HG03039 (cell line): Measurements from ENCODE around the gene POLRMT.
"Not testable (repeated sequence)": the region's sequence is repeated elsewhere in the genome, so short reads cannot be mapped to it uniquely, and the experiment has no call there.

ENCODE experiments used
- ATAC-seq: cut with Tn5 transposase; IDR thresholded peaks from one replicate; pipeline ENCODE4 v1.9.1; 2021; ENCODE audit warnings: mild to moderate bottlenecking, moderate library complexity; ENCODE audit not compliant: unreplicated experiment

The POLRMT gene

DNA sequence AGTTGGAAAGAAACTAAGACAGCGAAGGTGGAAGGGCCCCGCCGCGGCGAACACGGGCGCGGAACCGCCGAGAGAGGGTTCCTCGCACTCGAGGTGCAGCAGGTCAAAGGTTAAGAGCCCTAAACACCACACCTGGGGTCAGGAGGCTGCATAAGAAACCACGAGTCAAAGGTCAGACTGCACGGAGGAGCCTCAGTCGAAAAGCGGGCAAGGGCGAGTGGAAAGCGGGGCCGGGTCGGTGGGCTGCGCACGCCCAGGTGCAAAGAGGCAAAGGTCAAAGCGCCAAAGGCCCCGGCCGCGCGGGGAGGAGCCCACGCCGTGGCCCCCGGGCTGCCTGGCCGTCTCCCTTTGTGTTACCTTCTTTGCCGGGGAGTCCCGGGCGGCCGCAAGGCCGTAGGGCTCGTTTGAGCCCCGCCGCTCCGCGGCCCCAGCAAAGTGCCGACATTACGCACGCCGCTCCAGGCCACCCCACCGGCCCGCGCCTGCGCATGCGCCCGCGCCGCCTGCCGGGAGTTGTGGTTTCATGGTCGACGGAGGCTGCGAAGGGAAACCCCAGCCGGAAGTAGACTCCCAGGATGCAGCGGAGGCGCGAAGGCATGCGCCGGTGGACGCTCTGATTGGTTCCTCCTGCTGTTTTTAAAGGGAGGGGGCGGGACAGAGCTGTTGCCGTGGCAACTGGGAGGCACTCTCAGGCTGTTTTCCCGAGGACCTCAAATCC lies at the start of gene POLRMT:
POLRMT (minus strand) TSS at position 470 of the 718 bp plus-strand sequence; CDS start at position 445, 25 bp downstream.
- peak; percentile 80 for ATAC-seq

DNA sequence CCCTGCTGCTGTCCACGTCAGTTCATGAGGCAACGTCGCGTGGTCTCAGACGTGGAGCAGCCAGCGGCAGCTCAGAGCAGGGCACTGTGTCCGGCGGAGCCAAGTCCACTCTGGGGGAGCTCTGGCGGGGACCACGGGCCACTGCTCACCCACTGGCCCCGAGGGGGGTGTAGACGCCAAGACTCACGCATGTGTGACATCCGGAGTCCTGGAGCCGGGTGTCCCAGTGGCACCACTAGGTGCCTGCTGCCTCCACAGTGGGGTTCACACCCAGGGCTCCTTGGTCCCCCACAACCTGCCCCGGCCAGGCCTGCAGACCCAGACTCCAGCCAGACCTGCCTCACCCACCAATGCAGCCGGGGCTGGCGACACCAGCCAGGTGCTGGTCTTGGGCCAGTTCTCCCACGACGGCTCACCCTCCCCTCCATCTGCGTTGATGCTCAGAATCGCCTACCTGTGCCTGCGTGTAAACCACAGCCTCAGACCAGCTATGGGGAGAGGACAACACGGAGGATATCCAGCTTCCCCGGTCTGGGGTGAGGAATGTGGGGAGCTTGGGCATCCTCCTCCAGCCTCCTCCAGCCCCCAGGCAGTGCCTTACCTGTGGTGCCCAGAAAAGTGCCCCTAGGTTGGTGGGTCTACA lies 49.5 kb upstream of the POLRMT start:
- ATAC-seq, result no peak

DNA sequence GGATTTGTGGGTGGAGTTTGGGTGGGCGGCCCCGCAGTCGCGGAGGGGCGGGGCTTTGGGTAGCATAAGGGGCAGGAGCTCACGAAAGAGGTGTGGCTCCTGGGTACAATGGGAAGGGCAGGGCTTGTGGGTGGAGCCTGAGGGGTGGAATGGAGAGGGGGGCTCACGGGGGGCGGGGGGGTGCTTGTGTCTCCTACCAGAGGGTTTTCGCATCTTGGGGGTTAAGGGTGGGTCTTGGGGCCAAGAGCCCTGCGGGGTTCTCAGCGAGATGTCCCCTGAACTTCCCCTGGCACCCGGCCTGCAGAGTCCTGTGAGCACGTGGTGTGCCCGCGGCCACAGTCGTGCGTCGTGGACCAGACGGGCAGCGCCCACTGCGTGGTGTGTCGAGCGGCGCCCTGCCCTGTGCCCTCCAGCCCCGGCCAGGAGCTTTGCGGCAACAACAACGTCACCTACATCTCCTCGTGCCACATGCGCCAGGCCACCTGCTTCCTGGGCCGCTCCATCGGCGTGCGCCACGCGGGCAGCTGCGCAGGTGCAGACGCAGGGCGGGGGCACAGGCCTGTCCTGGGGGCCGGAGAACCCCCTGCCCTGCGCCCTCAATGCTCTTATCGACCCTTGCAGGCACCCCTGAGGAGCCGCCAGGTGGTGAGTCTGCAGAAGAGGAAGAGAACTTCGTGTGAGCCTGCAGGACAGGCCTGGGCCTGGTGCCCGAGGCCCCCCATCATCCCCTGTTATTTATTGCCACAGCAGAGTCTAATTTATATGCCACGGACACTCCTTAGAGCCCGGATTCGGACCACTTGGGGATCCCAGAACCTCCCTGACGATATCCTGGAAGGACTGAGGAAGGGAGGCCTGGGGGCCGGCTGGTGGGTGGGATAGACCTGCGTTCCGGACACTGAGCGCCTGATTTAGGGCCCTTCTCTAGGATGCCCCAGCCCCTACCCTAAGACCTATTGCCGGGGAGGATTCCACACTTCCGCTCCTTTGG lies 48.0 kb upstream of the POLRMT start:
- ATAC-seq, result no peak

DNA sequence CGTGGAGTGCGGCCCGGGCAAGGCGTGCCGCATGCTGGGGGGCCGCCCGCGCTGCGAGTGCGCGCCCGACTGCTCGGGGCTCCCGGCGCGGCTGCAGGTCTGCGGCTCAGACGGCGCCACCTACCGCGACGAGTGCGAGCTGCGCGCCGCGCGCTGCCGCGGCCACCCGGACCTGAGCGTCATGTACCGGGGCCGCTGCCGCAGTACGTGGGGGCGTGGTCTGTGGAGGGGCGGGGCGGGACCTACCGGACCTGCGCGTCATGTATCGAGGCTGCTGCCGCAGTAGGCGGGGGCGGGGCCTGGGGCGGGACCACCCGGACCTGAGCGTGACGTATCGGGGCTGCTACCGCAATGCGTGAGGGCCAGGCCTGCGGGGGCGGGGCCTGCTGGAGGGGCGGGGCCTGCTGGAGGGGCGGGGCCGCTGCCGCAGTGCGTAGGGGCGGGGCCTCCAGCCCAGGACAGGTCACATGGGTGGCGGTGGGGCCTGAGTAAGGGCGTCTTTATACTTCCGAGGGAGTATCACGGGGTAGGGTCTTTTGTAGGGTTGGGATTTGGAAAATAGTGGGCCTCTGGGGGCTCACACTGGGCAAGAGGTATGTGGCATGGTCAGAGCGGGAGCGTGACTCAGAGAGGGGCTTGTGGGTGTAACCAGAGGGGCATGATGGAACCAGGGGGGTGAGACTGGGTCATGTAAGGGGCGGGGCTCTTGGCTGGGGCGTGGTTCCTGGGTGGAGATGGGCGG lies 47.1 kb upstream of the POLRMT start:
- peak; percentile 69 for ATAC-seq

DNA sequence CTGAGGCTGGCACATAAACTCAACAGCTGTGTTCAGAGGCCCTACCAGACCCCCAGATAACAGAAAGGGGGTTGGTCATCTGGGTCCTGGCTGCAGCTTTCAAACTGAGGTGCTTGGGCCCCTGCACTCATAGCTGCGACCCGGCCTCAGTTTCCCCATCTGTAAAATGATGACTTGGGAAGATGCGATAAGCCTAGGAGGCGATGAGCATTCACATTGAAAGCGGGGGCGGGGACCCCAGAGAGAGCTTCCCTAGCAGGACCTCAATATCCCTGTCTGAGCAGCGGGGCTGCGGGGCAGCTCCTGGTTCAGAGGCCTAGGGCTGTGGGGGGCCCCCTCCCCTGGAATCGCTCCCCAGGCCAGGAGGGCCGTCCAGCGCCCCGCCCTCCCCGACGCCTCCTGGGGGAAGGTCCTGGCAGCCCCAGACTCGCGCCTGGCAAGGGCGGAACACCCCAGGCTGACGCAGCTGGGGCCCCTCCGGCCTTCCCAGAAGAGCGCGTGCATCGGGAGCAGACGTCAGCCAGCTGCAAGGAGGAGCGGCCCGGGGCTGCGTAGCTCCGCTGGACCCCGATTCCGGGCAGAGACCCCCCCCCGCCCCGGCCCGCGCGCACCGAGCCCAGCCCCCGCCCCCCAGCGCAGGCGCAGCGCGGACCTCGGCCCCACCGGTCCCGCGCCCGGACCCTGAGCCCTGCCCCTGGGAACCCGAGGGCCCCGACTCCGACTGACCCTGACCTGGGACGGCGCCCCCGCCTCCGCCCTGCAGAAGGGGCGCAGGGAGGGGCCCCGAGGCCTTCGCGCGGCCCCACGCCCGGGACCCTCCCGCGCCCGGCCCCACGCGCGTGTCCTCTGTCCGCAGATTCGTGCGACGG lies 46.3 kb upstream of the POLRMT start:
- ATAC-seq, result peak; percentile 11

DNA sequence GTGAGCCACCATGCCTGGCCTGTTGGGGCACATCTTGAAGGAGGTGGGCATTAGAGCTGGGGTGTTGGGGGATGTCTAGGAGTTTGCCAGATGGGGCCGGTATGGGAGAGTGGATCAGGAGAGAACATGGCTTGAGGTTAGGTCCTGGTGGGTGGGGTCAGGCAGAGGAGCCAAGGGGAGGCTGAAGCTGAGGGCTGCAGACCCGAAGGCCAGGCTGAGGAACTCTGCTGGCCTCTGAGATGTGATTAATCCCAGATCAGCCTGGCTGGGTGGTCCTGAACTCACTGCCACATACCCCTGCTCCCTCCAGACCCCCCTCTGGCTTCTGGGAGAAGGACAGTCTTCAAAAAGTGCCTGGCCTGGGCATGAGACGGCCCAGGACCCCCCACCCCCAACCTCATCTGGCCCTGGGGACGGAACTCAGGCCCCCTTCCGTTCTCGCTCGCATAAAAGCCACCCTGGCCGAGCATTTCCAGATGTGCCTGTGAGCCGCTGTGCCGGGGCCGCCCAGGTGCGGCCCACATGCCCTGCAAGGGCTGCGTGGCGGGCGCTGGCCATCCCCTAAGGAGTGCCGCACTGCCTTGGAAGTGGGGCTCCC lies 45.6 kb upstream of the POLRMT start:
- ATAC-seq, result no peak

DNA sequence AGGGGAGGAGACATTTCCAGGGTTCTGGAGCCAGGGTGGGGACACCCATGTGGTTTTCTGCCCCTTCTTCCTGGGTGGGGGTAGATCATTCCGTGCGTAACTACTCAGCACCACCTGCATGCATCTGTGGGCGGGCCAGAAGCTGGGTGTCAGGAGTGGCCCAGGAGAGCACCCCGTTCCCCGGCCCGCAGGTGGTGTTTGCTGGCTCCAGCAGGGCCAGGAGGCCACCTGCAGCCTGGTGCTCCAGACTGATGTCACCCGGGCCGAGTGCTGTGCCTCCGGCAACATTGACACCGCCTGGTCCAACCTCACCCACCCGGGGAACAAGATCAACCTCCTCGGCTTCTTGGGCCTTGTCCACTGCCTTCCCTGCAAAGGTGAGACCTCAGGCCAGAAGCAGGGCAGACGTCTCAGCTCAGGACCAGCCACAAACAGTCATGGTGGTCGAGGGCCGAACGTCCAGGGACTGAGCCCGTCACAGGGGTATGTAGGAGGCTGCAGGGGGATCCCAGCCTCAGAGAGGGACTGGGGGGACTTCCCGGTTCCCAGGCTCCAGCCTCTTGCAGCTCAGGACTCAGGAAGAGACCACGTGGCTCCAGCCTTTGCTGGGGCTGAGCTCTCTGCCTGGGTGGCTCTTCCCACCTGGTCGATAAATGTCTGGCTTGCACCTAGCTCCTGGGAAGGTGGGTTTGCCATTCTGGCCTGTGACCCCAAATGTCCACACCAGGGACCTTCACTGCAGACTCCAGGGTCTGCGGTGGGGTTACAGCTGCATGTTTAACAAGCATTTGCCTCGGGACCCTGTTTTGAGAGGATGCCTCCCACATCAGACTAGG lies 44.5 kb upstream of the POLRMT start:
- no peak for ATAC-seq

DNA sequence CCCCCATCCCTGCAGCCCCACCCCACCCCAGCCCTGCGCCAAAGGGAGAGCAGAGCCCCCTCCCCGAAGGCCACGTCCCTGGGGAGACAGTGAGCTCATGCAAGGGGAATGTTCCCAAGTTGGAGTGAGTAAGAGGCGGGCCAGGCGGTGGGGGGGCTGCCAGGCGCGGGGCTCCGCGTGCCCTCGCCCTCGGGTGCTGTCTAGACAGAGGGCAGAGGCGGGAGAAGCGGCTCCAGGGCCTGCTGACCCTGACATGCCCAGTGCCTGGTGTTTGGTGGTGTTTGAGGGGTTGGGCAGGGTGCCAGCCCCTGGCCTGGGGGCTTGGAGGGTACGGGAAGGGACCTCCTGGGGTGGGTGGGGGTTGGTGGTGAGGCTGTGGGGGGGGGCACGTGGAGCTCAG lies 43.9 kb upstream of the POLRMT start:
- ATAC-seq, result no peak

DNA sequence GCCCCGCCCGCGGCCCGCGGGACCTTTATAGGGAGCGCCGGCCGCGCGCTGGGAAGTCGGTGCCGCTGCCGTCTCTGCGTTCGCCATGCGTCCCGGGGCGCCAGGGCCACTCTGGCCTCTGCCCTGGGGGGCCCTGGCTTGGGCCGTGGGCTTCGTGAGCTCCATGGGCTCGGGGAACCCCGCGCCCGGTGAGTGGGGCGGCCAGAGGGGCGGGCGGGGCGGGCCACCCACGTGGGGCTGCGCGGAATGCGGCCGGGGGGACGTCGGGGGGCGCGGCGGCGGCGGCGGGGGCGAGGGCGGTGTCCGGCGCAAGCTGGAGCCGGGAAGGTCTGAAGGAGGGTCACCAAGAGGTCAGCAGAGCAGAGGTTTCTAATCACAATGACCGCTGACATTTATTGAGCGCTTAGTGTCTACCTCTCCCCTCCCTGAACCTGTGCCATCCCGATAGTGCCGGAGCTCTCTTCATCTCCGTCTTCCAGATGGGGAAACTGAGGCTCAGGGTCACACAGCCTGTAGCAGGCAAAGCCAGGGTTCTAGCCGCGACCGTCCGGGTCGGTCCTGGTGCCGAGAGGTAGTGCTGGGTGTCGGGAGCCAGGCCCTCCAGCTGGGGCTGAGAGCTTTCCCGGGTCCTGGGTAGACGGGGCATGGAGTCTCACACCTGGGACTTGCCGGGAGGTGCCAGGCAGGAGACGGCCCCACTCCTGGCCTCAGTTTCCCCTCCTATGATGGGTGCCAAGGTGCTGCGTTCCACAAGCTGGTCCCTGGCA lies 43.2 kb upstream of the POLRMT start, which contains the start of gene FSTL3:
FSTL3 (plus strand) TSS at position 54 of the 767 bp plus-strand sequence; CDS start at position 86, 32 bp downstream.
- no peak for ATAC-seq

DNA sequence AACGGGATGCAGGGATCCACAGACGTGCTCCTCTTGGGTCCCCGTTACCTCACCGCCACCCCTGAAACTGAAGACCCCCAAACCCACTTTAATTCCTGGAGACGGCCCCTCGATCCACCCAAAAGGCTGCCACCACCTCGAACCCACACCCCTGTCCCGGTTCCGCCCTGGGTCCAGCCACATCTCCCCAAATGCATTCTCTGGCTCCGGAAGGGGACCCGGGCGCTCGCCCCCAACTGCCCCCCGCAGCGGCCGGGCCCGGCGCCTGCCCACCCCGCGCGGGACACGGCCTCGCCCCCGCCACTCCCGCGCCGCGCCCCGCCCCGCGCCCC lies 42.6 kb upstream of the POLRMT start:
- ATAC-seq, result no peak

DNA sequence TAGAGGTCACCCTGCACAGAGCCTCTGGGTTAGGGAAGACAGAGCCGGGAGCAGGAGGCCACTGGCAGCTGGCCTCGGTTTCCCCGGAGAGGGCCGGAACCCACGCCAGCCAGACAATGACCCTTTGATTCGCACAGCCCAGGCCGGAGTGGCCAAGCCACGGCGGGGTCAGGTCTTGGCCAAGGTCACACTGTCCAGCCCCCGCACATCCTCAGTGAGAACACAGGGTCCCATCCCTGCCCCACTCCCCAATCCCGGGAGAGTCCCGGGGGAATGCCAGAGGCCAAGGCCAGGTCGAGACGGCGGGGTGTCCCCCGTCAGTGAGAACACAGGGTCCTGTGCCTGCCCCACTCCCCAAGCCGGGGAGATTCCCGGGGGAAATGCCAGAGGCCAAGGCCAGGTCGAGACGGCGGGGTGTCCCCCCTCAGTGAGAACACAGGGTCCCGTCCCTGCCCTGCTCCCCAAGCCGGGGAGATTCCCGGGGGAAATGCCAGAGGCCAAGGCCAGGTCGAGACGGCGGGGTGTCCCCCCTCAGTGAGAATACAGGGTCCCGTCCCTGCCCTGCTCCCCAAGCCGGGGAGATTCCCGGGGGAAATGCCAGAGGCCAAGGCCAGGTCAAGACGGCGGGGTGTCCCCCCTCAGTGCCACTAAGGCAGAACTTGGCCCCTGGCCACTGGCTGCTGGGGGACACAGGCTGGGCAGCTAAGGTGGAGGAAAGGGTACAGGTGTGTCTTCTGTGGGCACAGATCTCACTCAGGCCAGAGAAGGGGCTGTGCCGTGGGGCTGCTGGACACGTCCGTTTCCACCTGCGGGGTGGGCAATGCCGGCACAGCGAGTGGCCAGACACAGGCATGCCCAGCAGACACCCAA lies 41.2 kb upstream of the POLRMT start:
- no peak for ATAC-seq

DNA sequence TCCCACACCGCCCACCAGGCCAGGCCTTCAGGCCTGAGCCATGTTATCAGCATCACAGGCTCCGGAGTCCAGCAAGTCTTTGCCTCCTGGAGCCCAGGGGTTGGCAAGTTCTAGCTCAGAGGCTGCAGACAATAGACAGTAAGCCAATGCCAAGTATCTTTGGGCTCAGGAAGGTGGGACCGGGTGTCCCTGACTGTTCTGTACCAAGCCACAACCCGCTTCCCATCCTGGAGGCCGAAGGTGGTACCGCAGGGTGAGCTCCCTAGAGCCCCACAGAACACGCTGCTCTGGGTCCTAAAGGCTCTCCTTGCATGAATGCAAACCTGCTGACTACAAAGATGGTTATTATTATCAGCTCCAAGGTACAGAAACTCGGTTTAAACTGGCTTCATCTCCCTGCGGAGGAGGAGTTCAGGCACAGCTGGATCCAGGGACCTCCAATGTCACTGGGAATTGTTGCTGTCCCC lies 37.3 kb upstream of the POLRMT start:
- ATAC-seq, result no peak

DNA sequence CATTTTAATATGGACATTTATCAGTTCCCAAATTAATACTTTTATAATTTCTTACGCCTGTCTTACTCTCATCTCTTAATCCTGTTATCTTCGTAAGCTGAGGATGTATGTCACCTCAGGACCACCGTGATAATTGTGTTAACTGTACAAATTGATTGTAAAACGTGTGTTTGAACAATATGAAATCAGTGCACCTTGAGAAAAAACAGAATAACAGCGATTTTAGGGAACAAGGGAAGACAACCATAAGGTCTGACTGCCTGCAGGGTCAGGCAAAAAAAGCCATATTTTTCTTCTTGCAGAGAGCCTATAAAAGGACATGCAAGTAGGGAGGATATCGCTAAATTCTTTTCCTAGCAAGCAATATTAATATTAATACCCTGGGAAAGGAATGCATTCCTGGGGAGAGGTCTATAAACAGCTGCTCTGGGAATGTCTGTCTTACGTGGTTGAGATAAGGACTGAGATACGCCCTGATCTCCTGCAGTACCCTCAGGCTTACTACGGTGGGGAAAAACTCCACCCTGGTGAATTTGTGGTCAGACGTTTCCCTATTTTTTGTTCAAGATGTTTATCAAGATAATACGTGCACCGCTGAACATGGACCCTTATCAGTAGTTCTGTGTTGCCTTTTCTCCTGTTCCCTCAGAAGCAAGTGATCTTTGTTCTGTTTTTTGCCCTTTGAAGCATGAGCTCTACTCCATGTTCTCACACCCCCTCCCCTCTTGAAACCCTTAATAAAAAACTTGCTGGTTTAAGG lies 35.5 kb upstream of the POLRMT start:
- not testable (repeated sequence) for ATAC-seq

DNA sequence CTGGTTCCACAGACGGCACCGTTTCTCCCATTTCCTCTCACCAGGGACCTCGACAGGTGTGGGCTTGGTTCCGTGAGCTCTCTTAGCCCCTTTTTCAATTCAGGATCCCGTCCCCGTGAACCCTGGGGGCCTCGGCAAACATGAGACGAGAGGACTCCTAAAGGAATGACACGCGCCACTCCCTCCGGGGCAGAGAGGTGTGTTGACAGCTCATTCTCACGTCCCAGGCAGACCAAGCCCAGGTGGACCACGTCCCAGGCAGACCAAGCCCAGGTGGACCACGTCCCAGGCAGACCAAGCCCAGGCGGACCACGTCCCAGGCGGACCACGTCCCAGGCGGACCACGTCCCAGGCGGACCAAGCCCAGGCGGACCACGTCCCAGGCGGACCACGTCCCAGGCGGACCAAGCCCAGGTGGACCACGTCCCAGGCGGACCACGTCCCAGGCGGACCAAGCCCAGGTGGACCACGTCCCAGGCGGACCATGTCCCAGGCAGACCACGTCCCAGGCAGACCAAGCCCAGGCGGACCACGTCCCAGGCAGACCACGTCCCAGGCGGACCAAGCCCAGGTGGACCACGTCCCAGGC lies 33.7 kb upstream of the POLRMT start:
- not testable (repeated sequence) for ATAC-seq

DNA sequence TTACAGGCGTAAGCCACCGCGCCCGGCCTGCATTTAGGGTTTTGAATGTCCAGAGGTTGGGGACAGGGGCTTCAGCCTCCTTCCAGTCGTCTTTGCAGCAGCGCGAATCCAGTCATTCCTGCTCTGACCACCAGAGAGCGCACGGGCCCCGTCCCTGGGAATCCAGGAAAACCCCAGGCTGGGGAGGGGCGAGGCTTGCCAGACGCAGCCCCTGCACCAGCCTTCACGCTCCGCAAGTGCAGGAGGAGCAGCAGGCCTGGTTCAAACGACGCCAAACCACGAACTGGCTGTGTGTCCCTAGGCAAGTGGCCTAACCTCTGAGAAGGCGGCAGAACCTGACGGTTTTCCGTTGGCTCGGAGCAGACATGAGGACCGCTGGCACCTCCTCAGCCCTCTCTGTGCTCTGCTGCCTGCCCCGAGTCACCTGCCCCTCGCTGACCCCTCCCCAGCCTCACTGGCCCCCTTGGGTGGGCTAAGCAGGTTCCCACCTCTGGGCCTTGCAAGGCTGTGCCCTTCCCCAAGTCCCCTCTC lies 31.6 kb upstream of the POLRMT start:
- no peak for ATAC-seq
